GM21786 (cell line): ENCODE results near the gene GABBR2.
"Not testable (repeated sequence)": the region's sequence is repeated elsewhere in the genome, so short reads cannot be mapped to it uniquely, and the experiment has no call there.

Source experiments
- ATAC-seq: cut with Tn5 transposase; IDR thresholded peaks from one replicate; pipeline ENCODE4 v1.9.1; 2021; ENCODE audit not compliant: unreplicated experiment

Gene GABBR2

GRCh38 chr9:98275159-98275558 is 433.6 kb downstream of the GABBR2 start:
- ATAC-seq = no peak

GRCh38 chr9:98272083-98272482 is 436.7 kb downstream of the GABBR2 start:
- no peak for ATAC-seq

GRCh38 chr9:98271479-98271878 is 437.3 kb downstream of the GABBR2 start:
- no peak for ATAC-seq

GRCh38 chr9:98270284-98270683 is 438.5 kb downstream of the GABBR2 start:
- not testable (repeated sequence) for ATAC-seq

- ATAC-seq = not testable (repeated sequence)
These were observed 439.1 kb downstream of the GABBR2 start for GRCh38 chr9:98269652-98270051.

- not testable (repeated sequence) for ATAC-seq
These were observed 441.2 kb downstream of the GABBR2 start for GRCh38 chr9:98267556-98267955.

- ATAC-seq = no peak
These were observed 444.2 kb downstream of the GABBR2 start for GRCh38 chr9:98264516-98264915.

- ATAC-seq = peak; percentile 68
These were observed 445.0 kb downstream of the GABBR2 start for GRCh38 chr9:98263482-98264357.

GRCh38 chr9:98263080-98263479 is 445.7 kb downstream of the GABBR2 start:
- ATAC-seq = no peak

GRCh38 chr9:98262056-98262455 is 446.7 kb downstream of the GABBR2 start:
- no peak for ATAC-seq

- no peak for ATAC-seq
These were observed 448.1 kb downstream of the GABBR2 start for GRCh38 chr9:98260635-98261034.

GRCh38 chr9:98259791-98260190 is 448.9 kb downstream of the GABBR2 start:
- no peak for ATAC-seq

GRCh38 chr9:98256756-98257155 is 452.0 kb downstream of the GABBR2 start:
- no peak for ATAC-seq

- ATAC-seq = peak; percentile 87
These were observed 453.0 kb downstream of the GABBR2 start, which contains the start of gene TBC1D2 for GRCh38 chr9:98255578-98256296. TBC1D2 (minus strand) TSS chr9:98255649; CDS start chr9:98255541, 108 bp downstream.

GRCh38 chr9:98255061-98255577 is 453.6 kb downstream of the GABBR2 start:
- peak; percentile 23 for ATAC-seq

GRCh38 chr9:98254228-98255060 is 454.3 kb downstream of the GABBR2 start:
- ATAC-seq = no peak

- ATAC-seq = no peak
These were observed 455.2 kb downstream of the GABBR2 start for GRCh38 chr9:98253565-98253964.

GRCh38 chr9:98251551-98251950 is 457.2 kb downstream of the GABBR2 start:
- no peak for ATAC-seq

GRCh38 chr9:98249771-98250170 is 459.0 kb downstream of the GABBR2 start:
- ATAC-seq = no peak

- ATAC-seq = no peak
These were observed 459.8 kb downstream of the GABBR2 start for GRCh38 chr9:98248737-98249474.
